ENCODE measurements around the gene TIMMDC1.
A peak's percentile ranks its signal among the peaks of the same experiment; 100 is the strongest.
"Not testable (repeated sequence)": the region's sequence is repeated elsewhere in the genome, so short reads cannot be mapped to it uniquely, and the experiment has no call there.

Gene TIMMDC1

GRCh38 chr3:119557877-119558269 is 59.5 kb downstream of the TIMMDC1 start:
- no peak for DNase-seq

- DNase-seq = no peak
These were observed 60.4 kb downstream of the TIMMDC1 start for GRCh38 chr3:119558626-119559317.

GRCh38 chr3:119559441-119559963 is 61.2 kb downstream of the TIMMDC1 start, which contains the start of gene CD80:
TSS of gene CD80 (minus strand) at chr3:119559614. CDS start at chr3:119557728, 1,886 bp downstream.
- peak; percentile 53 for DNase-seq

GRCh38 chr3:119560160-119560559 is 61.8 kb downstream of the TIMMDC1 start:
- no peak for DNase-seq

GRCh38 chr3:119562307-119562961 is 64.1 kb downstream of the TIMMDC1 start:
- DNase-seq = peak; percentile 79

GRCh38 chr3:119563334-119563733 is 65.0 kb downstream of the TIMMDC1 start:
- not testable (repeated sequence) for DNase-seq

- no peak for DNase-seq
These were observed 70.8 kb downstream of the TIMMDC1 start for GRCh38 chr3:119569156-119569555.

- no peak for DNase-seq
These were observed 71.9 kb downstream of the TIMMDC1 start for GRCh38 chr3:119570229-119570628.

GRCh38 chr3:119571230-119571629 is 72.9 kb downstream of the TIMMDC1 start:
- DNase-seq = no peak

GRCh38 chr3:119571688-119572087 is 73.3 kb downstream of the TIMMDC1 start:
- DNase-seq = no peak
